GM23338 (cell line): ENCODE results near the gene PEPD. TPM values are rescaled to one million over a fixed set of nuclear protein-coding genes. Genes with fewer than 3 reads are reported as not detected.

ENCODE experiments used
- ATAC-seq: fragments of 200-7000 bp; cut with Tn5 transposase; 3 replicates; pipeline ENCODE4 v1.9.1; 2020
- DNase-seq: peaks from one replicate; pipeline ENCODE4 v3.0.0-alpha.2; 2015; ENCODE audit warnings: low spot score
- H2AFZ ChIP-seq: fragments of 200-600 bp; sonication (generic); 2 replicates; pipeline ENCODE4 v1.8.0; 2016; ENCODE audit warnings: antibody characterized with exemption, mild to moderate bottlenecking, moderate library complexity
- H3F3A ChIP-seq: fragments of 200-600 bp; sonication (generic); replicated peaks from 2 replicates; pipeline ENCODE4 v1.8.0; 2017; ENCODE audit warnings: antibody characterized with exemption, mixed run types, low read depth
- H3K27ac ChIP-seq: fragments of 200-600 bp; sonication (generic); 2 replicates; pipeline ENCODE4 v1.6.1; 2016; ENCODE audit warnings: low read depth
- H3K27me3 ChIP-seq: fragments of 200-600 bp; sonication (generic); 2 replicates; pipeline ENCODE4 v1.8.0; 2016; ENCODE audit warnings: mild to moderate bottlenecking, mixed run types, moderate library complexity; ENCODE audit not compliant: insufficient read depth
- H3K36me3 ChIP-seq: fragments of 200-600 bp; sonication (generic); 2 replicates; pipeline ENCODE4 v1.8.0; 2016; ENCODE audit warnings: mild to moderate bottlenecking; ENCODE audit not compliant: insufficient read depth
- H3K4me1 ChIP-seq: fragments of 200-600 bp; sonication (generic); 2 replicates; pipeline ENCODE4 v1.8.0; 2016; ENCODE audit warnings: mild to moderate bottlenecking, moderate library complexity; ENCODE audit not compliant: insufficient read depth
- H3K4me2 ChIP-seq: fragments of 200-600 bp; sonication (generic); 2 replicates; pipeline ENCODE4 v1.7.1; 2017; ENCODE audit warnings: mixed run types
- H3K4me3 ChIP-seq: fragments of 200-600 bp; sonication (generic); 2 replicates; pipeline ENCODE4 v1.6.1; 2016; ENCODE audit warnings: mixed run types
- H3K79me2 ChIP-seq: fragments of 200-600 bp; sonication (generic); replicated peaks from 2 replicates; pipeline ENCODE4 v1.8.0; 2017; ENCODE audit warnings: mild to moderate bottlenecking; ENCODE audit not compliant: insufficient read depth
- H3K9me2 ChIP-seq: fragments of 200-600 bp; sonication (generic); 2 replicates; pipeline ENCODE4 v1.8.0; 2017; ENCODE audit not compliant: insufficient read depth
- H4K20me1 ChIP-seq: fragments of 200-600 bp; sonication (generic); replicated peaks from 2 replicates; pipeline ENCODE4 v1.8.0; 2017; ENCODE audit warnings: mild to moderate bottlenecking; ENCODE audit not compliant: insufficient read depth
- H3K27ac Mint-ChIP-seq: 2 replicates; pipeline ENCODE4 v1.8.0; 2020; ENCODE audit warnings: inconsistent platforms, mild to moderate bottlenecking, moderate library complexity, mixed read lengths
- H3K27me3 Mint-ChIP-seq: 3 replicates; pipeline ENCODE4 v1.8.0; 2022; ENCODE audit warnings: low read depth, mild to moderate bottlenecking, moderate library complexity, mixed read lengths, inconsistent platforms; ENCODE audit not compliant: insufficient read depth, poor library complexity
- H3K36me3 Mint-ChIP-seq: 3 replicates; pipeline ENCODE4 v1.8.0; 2021; ENCODE audit warnings: low read depth, mild to moderate bottlenecking, inconsistent platforms, moderate library complexity, mixed read lengths
- H3K4me1 Mint-ChIP-seq: 3 replicates; pipeline ENCODE4 v1.8.0; 2020; ENCODE audit warnings: mild to moderate bottlenecking, inconsistent platforms, mixed read lengths
- H3K4me3 Mint-ChIP-seq: 3 replicates; pipeline ENCODE4 v1.8.0; 2021; ENCODE audit warnings: moderate library complexity, mild to moderate bottlenecking, inconsistent platforms, mixed read lengths
- H3K9me3 Mint-ChIP-seq: 3 replicates; pipeline ENCODE4 v1.8.0; 2020; ENCODE audit warnings: moderate library complexity, mild to moderate bottlenecking, inconsistent platforms, mixed read lengths
- CREB1 ChIP-seq: fragments of 250-450 bp; sonication (Bioruptor Pico); IDR thresholded peaks from 2 replicates; pipeline ENCODE4 v1.5.0; 2020; ENCODE audit warnings: low read depth, mild to moderate bottlenecking, moderate library complexity
- ETS1 ChIP-seq: IDR thresholded peaks from 2 replicates; pipeline ENCODE4 v1.6.1; 2016; ENCODE audit warnings: antibody characterized with exemption
- EZH2phosphoT487 ChIP-seq: fragments of 200-600 bp; sonication (generic); IDR thresholded peaks from one replicate; pipeline ENCODE4 v1.8.1; 2018; ENCODE audit warnings: antibody characterized with exemption; ENCODE audit not compliant: unreplicated experiment
- JUNB ChIP-seq: IDR thresholded peaks from one replicate; pipeline ENCODE4 v1.6.1; 2016; ENCODE audit warnings: antibody characterized with exemption; ENCODE audit not compliant: unreplicated experiment
- NANOG ChIP-seq: IDR thresholded peaks from 2 replicates; pipeline ENCODE4 v1.6.1; 2016; ENCODE audit warnings: antibody characterized with exemption, borderline replicate concordance
- POLR2AphosphoS5 ChIP-seq: IDR thresholded peaks from 2 replicates; pipeline ENCODE4 v1.6.1; 2016; ENCODE audit warnings: antibody characterized with exemption, low read depth
- ZNF114 ChIP-seq: fragments of 250-450 bp; sonication (Bioruptor Pico); IDR thresholded peaks from 2 replicates; pipeline ENCODE4 v1.5.0; 2020; ENCODE audit warnings: mild to moderate bottlenecking, moderate library complexity
- ZNF331 ChIP-seq: fragments of 250-450 bp; sonication (Bioruptor Pico); IDR thresholded peaks from 2 replicates; pipeline ENCODE4 v1.5.0; 2020; ENCODE audit warnings: low read depth, mild to moderate bottlenecking, moderate library complexity
- polyA plus RNA-seq: library from polyadenylated mRNA; unstranded; fragments of >200 nt; fragmentation: Nextera tagmentation; extraction: Ambion mirVana; gene quantifications from 2 replicates; pipeline ENCODE4 v1.2.1, GENCODE V29; 2016
- total RNA-seq: library from RNA; depleted of rRNA; stranded (reverse); fragments of >200 nt; shearing (Covaris generic); gene quantifications from 2 replicates; pipeline ENCODE4 v1.2.3, GENCODE V29; 2014
- TF ChIP-seq, protein P1 (sequence below), 2 experiments: fragments of 200-600 bp in 1 of 2; sonication (generic) in 1 of 2; conservative IDR thresholded peaks; 2 replicates each; pipeline versions ENCODE4 v1.5.1 to v1.6.1; 2016 to 2017; ENCODE audit warnings: antibody characterized with exemption in 2 of 2, low read depth in 2 of 2, mild to moderate bottlenecking in 2 of 2, moderate library complexity in 1 of 2
- TF ChIP-seq, protein P2 (sequence below): IDR thresholded peaks from one replicate; pipeline ENCODE4 v1.6.1; 2018; ENCODE audit warnings: antibody characterized with exemption; ENCODE audit not compliant: unreplicated experiment

Gene PEPD
- total and polyA plus RNA-seq, 2 experiments from 2014 or later: 81.7 to 89.2 TPM

GRCh38 chr19:33343859-33344572, 177.6 kb downstream of the PEPD start:
- Histone ChIP-seq H3K4me2 (no peak overlapping the region), H3K27me3 (no peaks in the 10 kb centered on the region), H4K20me1 (no peaks in the 10 kb centered on the region), H3K4me1 (no peaks in the 10 kb centered on the region), H3K9me2 (no peaks in the 10 kb centered on the region), H3K36me3 (no peaks in the 10 kb centered on the region), H3K79me2 (no peaks in the 10 kb centered on the region), H3K27ac (no peak overlapping the region), H3K4me3 (no peak overlapping the region), H2AFZ (no peak overlapping the region), H3F3A (no peaks in the 10 kb centered on the region)
- peaks cover 5% of the 10 kb centered on the region for H3K4me1 Mint-ChIP-seq
- peaks cover 3% of the 10 kb centered on the region for H3K27me3 Mint-ChIP-seq
- DNase-seq: peak; percentile 59
- no peaks in the 10 kb centered on the region for H3K9me3 Mint-ChIP-seq
- H3K27ac Mint-ChIP-seq: no peak overlapping the region
- H3K4me3 Mint-ChIP-seq: no peak overlapping the region
- no peaks in the 10 kb centered on the region for H3K36me3 Mint-ChIP-seq
- TF ChIP-seq, protein P1, sequence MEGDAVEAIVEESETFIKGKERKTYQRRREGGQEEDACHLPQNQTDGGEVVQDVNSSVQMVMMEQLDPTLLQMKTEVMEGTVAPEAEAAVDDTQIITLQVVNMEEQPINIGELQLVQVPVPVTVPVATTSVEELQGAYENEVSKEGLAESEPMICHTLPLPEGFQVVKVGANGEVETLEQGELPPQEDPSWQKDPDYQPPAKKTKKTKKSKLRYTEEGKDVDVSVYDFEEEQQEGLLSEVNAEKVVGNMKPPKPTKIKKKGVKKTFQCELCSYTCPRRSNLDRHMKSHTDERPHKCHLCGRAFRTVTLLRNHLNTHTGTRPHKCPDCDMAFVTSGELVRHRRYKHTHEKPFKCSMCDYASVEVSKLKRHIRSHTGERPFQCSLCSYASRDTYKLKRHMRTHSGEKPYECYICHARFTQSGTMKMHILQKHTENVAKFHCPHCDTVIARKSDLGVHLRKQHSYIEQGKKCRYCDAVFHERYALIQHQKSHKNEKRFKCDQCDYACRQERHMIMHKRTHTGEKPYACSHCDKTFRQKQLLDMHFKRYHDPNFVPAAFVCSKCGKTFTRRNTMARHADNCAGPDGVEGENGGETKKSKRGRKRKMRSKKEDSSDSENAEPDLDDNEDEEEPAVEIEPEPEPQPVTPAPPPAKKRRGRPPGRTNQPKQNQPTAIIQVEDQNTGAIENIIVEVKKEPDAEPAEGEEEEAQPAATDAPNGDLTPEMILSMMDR (conservative IDR thresholded peaks at IDR 0.05; ENCODE audit: low read depth in 2 of 2): no peak
- TF ChIP-seq, protein P2, sequence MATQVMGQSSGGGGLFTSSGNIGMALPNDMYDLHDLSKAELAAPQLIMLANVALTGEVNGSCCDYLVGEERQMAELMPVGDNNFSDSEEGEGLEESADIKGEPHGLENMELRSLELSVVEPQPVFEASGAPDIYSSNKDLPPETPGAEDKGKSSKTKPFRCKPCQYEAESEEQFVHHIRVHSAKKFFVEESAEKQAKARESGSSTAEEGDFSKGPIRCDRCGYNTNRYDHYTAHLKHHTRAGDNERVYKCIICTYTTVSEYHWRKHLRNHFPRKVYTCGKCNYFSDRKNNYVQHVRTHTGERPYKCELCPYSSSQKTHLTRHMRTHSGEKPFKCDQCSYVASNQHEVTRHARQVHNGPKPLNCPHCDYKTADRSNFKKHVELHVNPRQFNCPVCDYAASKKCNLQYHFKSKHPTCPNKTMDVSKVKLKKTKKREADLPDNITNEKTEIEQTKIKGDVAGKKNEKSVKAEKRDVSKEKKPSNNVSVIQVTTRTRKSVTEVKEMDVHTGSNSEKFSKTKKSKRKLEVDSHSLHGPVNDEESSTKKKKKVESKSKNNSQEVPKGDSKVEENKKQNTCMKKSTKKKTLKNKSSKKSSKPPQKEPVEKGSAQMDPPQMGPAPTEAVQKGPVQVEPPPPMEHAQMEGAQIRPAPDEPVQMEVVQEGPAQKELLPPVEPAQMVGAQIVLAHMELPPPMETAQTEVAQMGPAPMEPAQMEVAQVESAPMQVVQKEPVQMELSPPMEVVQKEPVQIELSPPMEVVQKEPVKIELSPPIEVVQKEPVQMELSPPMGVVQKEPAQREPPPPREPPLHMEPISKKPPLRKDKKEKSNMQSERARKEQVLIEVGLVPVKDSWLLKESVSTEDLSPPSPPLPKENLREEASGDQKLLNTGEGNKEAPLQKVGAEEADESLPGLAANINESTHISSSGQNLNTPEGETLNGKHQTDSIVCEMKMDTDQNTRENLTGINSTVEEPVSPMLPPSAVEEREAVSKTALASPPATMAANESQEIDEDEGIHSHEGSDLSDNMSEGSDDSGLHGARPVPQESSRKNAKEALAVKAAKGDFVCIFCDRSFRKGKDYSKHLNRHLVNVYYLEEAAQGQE: no peak
- TF ChIP-seq CREB1 (CRISPR knock-in tag) (no peak), ETS1 (no peak), JUNB (no peak), ZNF114 (CRISPR knock-in tag) (no peak)
- peak; percentile 85 for ATAC-seq

DNA sequence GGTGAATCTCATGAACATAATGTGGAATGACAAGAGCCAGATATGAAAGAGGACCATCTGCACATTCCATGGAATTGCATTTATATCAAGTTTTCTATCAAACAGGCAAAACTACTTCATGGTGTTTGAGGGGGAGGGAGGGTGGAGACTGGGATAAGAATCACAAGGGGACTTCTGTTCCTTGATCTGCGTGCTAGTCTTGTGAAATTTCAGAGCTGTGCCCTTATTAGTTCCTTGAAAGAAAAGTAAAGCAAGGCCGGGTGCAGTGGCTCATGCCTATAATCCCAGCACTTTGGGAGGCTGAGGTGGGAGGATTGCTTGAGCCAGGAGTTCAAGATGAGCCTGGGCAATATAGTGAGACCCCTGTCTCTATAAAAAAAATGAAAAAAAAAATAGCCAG, 178.3 kb downstream of the PEPD start:
- no peaks in the 10 kb centered on the region for H3K79me2 ChIP-seq
- Mint-ChIP-seq H3K4me1 (peaks cover 5% of the 10 kb centered on the region), H3K9me3 (no peaks in the 10 kb centered on the region), H3K27ac (no peak overlapping the region), H3K4me3 (no peak overlapping the region), H3K36me3 (no peaks in the 10 kb centered on the region), H3K27me3 (peaks cover 3% of the 10 kb centered on the region)
- TF ChIP-seq POLR2AphosphoS5 (no peak), EZH2phosphoT487 (no peak), ZNF331 (CRISPR knock-in tag) (no peak), NANOG (no peak)
- TF ChIP-seq, protein P2: no peak
- H3K4me1 ChIP-seq: no peaks in the 10 kb centered on the region
- ATAC-seq (no peak), DNase-seq (no peak)
- H3K27ac ChIP-seq: no peak overlapping the region
- no peaks in the 10 kb centered on the region for H3K9me2 ChIP-seq
- H3K36me3 ChIP-seq: no peaks in the 10 kb centered on the region
- H3K4me3 ChIP-seq: no peak overlapping the region
- no peaks in the 10 kb centered on the region for H4K20me1 ChIP-seq
- no peaks in the 10 kb centered on the region for H3K27me3 ChIP-seq
- no peak overlapping the region for H3K4me2 ChIP-seq
- no peaks in the 10 kb centered on the region for H3F3A ChIP-seq
- no peak overlapping the region for H2AFZ ChIP-seq
